HG02884 (cell line): Measurements from ENCODE around the gene RNF10.
"Not testable (repeated sequence)": the region's sequence is repeated elsewhere in the genome, so short reads cannot be mapped to it uniquely, and the experiment has no call there.

Experiments used
- ATAC-seq: cut with Tn5 transposase; IDR thresholded peaks from one replicate; pipeline ENCODE4 v1.9.1; 2021; ENCODE audit warnings: mild to moderate bottlenecking, moderate library complexity; ENCODE audit not compliant: unreplicated experiment

Gene RNF10

DNA sequence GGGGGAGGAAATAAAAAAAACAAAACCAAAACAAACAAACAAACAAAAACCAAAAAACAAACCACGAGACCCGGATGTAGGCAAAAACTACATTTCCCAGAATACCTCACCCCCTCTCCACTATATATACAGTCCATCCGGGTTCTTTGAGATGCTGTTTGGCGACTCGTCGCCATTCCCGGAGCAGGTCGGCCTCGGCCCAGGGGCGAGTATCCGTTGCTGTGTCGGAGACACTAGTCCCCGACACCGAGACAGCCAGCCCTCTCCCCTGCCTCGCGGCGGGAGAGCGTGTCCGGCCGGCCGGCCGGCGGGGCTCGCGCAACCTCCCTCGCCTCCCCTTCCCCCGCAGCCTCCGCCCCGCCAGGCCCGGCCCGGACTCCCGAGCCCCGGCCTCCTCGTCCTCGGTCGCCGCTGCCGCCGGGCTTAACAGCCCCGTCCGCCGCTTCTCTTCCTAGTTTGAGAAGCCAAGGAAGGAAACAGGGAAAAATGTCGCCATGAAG lies at the start of gene RNF10:
TSS of gene RNF10 (plus strand) at position 154 of the 500 bp plus-strand sequence. CDS start 456 bp downstream, outside the sequence.
- ATAC-seq: peak; percentile 42

DNA sequence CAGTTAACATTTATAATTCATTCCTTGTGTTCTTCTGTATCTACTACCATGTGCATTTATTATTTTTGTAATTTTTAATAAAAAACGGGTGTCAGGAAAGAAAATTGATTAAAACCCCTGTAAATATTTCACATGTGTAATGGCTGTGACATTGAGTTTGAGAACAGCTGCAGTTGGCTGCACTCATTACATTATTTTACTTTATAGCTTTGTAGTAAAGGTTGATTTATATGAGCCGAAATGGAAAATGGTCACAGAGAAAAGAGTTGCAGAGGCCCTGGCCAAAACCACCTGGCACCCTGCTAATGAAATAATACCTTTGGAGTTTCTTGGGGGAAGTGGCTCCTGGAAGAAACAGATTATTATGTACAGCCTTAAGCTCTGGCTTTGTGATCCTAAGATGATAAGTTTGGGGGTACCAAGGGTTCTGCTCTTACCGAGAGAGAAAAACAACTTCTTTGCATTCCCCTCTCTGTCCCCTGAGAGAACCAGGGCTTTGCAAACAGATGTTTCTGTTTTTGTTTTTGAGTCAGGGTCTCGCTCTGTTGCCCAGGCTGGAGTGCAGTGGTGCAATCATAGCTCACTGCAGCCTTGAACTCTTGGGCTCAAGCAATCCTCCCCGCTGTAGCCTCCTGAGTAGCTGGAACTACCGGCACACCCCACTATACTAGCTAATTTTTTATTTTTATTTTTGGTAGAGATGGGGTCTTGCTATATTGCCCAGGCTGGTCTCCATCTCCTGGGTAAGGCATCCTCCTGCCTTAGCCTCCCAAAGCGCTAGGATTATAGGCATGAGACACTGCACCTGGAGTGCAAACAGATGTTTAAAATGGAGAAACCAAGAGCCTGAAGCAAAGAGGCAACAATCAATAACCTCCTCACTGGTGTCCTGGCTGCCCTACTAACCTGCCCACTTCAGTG lies 47.9 kb upstream of the RNF10 start:
- no peak for ATAC-seq

DNA sequence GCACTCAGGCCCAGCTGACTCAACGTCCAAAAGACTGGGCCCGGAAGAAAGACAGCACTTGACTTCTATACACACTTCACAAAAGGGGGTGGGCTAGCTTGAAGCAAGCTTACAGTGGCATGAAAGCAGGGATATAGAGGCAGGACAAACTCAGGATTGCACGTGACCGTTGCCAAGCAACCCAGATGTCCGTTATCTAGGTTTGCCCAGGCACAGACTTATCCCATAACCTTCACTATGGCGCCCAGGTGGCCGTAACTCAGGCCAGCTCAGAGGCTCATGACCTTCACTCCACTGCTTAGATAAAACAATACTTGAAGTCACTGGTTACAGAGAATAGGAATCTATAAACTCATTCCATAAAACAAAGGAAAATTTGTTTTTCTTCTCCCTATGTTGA lies 46.6 kb upstream of the RNF10 start:
- not testable (repeated sequence) for ATAC-seq

DNA sequence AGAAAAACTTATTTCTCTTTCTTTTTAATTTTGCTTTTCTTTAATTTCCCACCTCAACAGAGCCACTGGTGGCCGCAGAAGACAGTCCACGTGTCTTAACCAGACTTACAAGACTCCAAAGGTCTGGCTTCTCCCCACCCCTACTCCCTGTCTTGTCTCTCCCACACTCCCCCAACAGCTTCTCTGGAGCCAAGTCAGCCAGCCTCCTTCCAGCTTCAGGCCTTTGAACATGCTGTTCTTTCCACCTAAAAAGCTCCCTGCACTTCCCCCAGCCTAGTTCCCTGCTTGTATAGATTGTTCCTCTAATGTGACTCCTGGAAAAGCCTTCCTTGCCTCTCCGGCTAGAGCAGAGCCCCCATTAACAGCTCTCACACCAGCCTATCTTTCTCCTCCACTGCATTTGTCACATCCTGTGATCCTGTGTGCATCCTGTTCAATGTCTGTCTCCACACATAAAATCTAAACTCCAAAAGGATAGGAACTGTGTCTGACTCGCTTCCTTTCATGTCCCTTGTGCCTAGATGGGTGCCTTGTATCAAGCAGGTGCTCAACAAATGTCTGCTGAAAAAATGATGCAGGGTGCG lies 46.0 kb upstream of the RNF10 start:
- ATAC-seq: no peak

DNA sequence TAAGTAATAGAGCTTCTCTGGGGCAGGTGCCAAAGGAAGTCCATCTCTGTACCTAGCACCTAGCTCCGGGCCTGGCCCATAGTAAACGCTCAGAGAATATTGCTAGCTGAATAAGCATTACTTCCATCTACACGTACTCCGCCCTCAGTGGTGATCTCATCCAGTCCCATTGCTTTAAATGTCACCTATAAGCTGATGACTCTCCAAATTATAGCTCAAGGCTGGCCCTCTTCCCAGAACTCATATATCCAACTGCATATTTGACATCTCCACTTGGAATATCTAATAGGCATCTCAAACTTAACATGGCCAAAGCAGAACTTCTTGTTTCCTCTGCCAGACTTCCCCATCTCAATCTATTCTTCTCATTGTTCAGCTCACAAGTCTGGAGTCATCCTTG lies 45.1 kb upstream of the RNF10 start:
- no peak for ATAC-seq

DNA sequence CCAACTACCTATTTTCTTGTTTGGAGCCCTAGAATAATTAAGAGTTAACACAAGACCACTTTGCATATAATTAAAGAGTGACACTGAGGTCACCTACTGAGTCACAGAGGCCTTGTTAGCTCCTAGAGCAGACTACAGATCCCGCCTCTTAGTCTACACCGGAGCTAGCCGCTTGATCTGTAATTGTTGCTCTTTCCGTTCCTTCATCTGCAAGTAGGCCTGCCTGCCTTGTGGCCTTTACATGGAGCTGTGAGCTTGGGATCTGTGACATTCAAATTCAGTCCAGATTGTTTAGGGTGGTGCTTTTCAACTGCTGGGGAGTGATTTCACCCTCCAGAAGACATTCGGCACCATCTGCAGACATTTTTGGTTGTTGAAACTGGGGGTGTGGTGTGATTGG lies 43.8 kb upstream of the RNF10 start:
- no peak for ATAC-seq

DNA sequence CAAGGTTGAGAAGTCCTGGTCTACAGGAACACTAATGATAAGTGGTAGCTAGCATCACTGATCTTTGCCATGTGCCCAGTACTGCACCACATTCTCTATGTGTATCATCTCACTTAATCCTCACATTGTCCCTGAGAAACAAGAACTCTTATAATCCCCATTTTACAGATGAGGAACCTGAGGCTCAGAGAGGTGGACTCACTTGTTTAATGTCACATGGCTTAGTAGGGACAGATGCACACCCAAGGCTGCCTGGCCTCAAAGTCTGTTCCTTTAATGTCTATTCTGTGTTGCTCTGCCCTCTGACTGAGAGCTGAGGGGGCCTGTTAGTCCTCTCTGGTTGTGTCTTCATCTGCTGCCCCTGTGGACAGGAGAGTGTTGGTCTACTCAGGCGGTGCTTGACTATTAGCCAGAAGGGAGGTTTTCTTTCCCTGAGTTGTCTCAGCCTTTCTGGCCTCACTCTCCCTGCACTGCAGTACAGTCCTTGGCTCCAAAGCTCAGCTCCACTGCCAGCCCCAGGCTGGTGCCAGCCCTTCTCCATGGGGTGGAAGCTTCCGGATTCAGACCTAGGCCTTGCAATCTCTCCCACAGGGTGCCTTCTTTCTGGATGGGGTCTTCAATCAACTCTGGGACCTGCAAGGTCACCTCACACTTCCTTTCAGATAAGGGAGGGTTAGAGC lies 43.2 kb upstream of the RNF10 start:
- ATAC-seq: no peak

DNA sequence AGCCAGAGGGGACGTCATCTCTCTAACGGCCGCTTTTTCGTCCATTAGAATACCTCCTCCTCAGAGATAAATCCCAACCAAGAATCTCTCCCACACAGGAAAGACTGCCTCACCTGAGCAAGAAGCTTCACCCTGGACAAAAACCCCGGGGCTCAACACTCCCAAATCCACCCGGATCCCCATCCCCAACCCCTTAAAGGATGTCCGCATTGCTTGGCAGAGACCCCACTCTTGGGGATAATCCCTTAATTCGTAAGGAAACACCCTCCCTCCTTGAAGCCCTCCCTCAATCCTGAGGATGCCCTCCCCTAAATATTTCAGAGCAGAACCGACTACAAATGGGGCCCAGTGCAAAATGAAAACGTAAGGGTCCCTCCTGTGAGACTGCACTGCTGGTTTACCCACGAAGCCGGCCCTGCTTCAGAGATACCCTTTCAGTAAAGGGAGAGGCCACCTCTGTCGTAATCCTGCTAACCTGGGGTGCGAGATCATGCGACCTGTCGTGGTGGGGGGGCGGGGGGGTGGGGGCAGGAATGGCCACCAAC lies 38.9 kb upstream of the RNF10 start:
- no peak for ATAC-seq

DNA sequence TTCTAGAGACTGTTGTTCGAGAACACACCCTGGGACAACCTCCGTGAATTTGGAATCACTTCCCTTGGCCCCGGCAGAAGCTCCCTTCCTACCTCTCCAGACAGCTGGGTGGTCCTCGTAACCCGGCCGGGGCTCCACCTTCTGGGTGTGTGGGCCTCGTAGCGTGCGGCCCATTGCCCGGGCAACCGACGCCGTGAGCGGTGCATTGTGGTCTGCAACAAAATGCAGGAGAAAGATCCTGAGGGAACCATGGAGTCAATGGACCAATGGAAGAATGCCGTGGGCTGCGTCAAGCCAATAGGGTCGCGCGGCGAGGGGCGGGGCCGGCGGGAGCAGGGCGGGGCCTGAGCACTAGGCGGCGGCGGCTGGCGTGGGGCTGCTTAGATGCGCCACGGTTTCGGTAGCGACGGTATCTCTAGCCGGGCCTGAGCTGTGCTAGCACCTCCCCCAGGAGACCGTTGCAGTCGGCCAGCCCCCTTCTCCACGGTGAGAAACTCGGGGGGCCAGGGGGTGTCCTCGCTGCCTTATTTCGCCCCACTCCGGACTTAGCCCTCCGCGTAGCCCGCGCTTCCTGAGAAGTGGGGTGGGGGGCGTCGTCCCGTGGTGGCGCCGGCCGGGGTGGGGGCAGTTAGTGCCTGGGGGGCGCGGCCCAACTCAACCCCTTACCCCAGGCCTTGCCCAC lies 38.3 kb upstream of the RNF10 start, which contains the start of gene DYNLL1:
TSS of gene DYNLL1 (plus strand) at position 383 of the 682 bp plus-strand sequence. CDS start 309 bp downstream, outside the sequence.
- ATAC-seq: peak; percentile 86

DNA sequence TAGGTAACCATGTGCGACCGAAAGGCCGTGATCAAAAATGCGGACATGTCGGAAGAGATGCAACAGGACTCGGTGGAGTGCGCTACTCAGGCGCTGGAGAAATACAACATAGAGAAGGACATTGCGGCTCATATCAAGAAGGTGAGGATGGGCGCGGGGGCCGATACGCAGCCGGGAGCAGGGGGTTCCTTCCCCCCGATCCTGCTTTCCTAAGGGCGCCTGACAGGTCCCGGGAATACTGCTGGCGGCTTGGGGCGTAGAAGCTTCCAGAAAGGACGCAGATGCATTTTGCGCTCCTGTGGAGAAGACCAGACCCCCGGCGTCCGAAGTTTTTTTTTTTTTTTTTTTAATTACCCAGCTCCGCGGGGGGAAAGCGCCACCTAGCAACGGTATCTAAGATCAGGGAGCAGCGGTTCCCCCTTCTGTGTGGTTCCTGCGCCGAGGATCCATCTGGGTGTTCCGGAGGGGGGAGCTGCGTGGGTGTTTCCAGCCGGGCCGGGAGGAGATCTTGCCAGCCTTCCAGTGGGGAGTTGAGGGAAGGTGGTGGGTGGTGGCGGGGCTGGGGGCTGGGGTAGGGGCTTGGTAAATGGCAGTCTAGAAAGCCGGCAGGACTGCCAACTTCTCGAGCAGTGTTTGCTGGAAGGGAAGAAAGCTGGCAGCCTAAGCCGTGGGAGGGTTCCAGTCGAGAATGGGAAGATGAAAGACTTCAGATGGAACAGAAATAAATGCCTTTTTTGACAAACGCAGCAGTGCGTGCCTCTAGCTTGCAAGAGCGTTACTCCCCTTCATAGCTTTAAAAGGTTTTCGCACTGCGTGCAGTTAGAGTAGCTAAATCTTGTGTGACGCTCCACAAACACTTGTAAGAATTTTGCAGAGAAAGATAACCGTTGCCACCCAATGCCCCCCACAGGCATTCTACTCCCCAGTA lies 37.5 kb upstream of the RNF10 start:
- no peak for ATAC-seq

DNA sequence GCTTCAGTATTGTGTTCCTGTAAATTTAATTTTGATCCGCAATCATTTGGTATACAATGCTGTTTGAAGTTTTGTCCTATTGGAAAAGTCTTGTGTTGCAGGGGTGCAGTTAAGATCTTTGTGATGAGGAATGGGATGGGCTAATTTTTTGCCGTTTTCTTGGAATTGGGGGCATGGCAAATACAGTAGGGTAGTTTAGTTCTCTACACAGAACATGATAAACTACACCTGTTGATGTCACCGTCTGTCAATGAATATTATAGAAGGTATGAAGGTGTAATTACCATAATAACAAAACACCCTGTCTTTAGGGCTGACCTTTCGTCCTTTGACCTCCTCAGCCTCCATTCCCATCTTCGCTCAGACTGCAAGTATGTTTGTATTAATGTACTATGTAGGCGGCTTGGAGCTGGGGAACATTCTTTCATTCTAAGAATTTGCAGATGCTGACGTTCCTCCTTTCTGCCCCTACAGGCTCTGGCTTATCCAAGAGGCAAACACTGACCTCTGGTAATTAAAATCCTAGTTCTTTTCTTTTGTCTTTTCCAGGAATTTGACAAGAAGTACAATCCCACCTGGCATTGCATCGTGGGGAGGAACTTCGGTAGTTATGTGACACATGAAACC lies 36.5 kb upstream of the RNF10 start:
- no peak for ATAC-seq

DNA sequence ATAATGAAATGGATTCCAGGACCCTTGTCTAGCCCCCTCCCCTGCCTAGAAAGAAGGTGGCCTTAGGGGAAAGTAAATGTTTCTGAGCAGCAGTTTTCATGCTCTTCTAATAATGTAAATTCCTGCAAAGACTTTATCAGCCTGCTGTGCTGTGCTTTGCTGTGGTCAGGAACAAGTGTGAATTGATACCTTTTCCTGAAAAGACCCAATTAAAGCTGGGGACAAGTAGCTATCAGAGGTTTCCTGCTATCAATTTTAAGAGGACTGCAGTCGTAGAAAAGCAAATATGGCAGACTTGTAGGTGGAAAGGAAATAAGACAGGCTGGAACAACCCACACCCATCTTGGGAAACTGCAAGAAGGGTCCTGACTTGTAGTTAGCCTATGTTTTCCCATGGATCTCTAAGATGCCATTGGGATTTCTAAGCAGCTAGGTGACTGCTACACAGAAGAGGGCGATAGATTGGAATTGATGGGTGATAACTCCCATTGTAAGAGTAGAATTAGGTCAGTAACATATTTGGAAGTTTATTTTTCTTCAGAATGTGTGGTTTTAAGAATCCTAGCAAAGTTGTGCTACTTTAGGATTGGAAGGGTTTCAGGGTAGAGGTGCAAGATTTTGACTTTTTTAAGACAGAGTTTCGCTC lies 35.2 kb upstream of the RNF10 start:
- ATAC-seq: no peak

DNA sequence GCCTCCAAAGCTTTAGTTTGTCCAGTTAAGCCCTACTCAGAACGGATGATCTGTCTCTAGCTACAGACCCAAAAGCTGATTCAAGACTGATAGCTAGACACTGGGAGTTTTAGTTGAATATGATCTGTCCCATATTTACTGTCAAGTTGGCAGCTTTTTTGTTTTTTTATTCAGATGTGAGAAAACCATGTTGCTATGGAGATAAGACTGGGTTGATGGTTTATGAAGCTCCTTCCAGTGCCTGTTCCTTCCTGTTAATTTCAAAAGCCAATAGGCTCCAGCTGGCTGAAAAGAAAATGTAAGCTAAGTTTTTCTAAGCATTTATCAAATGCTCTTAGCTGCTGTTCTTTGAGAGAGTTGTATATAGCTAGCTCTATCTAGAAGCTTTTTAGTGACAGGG lies 33.6 kb upstream of the RNF10 start:
- no peak for ATAC-seq

DNA sequence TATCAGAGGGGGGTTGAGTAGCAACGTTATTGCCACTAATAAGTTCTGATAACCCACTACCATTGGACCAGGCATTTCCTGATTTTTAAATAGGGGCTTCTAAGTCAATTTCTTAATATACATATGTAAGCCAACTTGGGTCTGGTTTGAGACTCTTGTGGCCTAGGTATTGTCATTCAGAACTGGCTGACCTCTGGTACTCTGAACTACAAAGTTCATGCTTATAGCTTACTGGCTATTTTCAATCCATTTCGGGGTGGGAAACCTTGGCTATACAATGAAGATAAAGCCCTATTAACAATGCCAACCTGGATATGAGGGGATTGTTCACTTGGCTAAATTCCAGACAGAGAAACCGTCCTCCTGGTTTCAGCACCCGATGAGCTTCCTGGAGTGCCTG lies 29.6 kb upstream of the RNF10 start:
- ATAC-seq: no peak

DNA sequence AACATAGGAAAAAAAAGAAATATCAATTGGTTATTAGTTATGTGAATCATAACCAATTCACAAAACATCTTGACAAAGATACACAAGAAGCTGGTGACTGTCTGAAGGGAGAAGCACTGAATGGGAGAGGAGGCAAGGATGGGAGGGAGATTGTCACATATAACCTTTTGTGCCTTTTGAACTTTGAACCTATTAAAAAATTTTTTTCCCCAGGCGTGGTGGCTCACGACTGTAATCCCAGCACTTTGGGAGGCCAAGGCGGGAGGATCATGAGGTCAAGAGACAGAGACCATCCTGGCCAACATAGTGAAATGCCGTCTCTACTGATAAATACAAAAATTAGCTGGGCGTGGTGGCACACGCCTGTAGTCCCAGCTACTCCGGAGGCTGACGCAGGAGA lies 25.6 kb upstream of the RNF10 start:
- no peak for ATAC-seq

DNA sequence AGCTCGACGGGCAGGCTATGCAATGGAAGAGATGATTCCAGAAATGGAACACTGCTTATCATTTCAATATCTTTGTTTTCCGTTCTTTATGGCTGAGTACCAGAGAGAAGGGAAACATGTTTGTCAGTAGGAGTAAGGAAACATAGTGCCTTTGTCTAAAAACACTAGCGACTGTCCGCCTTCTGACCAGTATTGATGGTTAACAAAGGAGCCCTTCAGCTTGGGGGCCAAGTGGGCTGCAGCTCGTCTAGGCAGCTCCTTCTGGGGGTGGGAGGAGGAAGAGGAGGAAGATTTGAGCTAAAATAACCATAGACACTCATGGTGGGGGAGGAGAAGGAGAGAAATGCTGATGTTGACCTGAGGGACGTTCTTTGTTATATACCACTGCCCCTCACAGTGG lies 20.2 kb upstream of the RNF10 start:
- no peak for ATAC-seq

DNA sequence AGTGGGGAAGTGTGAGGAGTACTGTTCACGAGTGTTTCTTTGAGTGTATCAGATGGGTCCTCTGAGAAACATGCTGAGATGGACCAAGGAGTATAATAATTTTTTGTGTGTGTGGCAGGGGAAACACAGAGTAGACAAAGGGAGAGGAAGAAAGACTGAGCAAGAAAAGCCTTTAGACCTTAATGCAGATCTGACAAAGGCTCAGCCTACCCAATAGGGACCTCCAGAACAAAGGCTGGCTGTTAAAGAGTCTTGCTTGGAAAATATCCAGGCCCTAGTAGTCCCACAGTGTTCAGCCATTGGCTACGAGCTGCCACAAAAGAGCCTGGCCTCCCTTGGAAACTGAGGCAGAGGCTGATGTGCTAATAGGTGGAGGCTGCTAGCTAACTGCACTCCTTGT lies 18.7 kb upstream of the RNF10 start:
- ATAC-seq: no peak

DNA sequence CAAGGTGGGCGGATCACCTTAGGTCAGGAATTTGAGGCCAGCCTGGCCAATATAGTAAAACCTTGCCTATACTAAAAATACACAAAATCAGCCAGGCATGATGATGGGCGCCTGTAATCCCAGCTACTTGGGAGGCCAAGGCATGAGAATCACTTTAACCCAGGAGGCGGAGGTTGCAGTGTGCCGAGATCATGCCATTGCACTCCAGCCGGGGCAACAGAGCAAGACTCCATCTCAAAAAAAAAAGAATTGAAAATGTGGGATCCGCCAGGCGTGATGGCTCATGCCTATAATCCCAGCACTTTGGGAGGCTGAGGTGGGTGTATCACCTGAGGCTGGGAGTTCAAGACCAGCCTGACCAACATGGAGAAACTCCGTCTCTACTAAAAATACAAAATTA lies 14.8 kb upstream of the RNF10 start:
- ATAC-seq: not testable (repeated sequence)

DNA sequence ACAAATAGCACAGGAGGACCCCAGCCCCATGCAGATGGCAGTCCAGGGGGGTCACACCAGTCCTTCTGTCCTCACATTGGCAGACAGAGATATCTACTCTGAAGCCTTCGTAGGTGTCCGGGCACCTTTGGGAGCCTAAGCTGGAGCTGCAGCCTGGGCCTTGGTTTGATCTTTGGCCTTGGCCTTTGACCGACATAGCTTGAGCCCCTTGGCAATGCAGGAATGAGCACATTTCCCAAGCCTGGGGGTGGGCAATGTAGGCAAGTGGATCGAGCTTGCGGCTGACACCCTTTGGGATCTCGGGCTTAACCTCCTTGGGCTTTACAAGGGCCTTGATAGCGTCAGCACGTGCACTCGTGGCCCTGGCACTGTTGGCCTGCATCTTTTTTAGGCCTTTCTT lies 11.6 kb upstream of the RNF10 start:
- no peak for ATAC-seq
